Astrocyte of the hippocampus (primary cell): ENCODE results near the gene EVI5L.
"Not testable (repeated sequence)": the region's sequence is repeated elsewhere in the genome, so short reads cannot be mapped to it uniquely, and the experiment has no call there.

ENCODE experiments used
- DNase-seq: peaks from one replicate; pipeline ENCODE4 v3.0.0; 2011; ENCODE audit warnings: low read depth, low spot score

Gene EVI5L

GRCh38 chr19:7845390-7846154 lies 15.6 kb downstream of the EVI5L start:
- no peak for DNase-seq

DNA sequence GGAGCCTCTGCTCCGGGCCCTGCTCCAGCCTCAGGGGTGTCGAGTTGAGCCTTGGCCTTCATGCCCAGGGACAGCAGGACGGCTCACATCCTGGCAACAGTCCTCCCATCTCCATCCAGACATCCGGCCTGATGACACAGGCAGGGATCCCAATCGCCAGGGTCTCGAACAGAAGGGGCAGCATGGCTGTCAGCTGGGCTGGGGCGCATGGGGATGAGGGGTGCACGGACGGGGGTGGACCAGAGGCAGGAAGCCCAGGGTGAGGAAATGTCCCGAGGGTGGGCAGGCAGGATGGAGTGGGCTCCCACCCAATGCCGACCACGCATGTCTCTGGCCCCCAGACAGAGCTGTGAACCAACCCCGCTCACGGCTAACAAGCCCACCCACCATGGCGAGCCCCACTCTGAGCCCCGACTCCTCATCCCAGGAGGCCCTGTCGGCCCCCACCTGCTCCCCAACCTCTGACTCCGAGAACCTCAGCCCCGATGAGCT lies 16.2 kb downstream of the EVI5L start:
- no peak for DNase-seq

- DNase-seq: no peak
Observed at GRCh38 chr19:7847664-7848063, 17.6 kb downstream of the EVI5L start.

- no peak for DNase-seq
Observed at GRCh38 chr19:7848779-7849457, 18.9 kb downstream of the EVI5L start.

GRCh38 chr19:7849631-7849999 lies 19.6 kb downstream of the EVI5L start:
- no peak for DNase-seq

GRCh38 chr19:7850000-7850813 lies 20.2 kb downstream of the EVI5L start:
- DNase-seq: no peak

DNA sequence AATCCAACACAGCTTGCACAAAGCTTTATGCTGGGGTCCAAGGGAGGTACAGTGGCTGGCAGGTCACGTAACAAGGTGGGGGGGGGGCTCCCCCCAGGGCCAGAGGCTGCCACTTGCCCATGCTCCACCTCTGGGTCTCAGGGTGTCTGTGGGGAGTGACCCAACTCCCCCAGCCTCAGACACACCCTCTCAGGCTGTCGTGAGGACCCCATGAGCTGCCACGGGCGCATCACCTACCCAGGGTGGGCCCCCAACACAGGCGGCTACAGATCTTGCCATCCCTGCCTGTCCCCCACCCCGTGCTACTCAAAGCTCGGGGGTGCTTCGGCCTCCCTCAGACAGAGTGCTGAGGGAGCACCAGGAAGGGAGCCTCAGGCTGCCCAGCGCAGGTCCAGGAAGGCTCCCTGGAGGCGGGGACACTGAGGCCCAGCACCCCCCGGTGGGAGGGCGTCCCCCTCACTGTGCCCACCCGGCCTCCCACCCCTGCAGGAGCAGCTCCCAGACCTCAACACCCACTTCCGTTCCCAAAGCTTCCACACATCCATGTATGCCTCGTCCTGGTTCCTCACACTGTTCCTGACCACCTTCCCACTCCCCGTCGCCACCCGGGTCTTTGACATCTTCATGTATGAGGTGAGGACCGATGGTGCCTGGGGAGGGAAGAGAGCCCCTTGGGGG lies 21.1 kb downstream of the EVI5L start:
- no peak for DNase-seq

- no peak for DNase-seq
Observed at GRCh38 chr19:7851623-7852500, 21.8 kb downstream of the EVI5L start.

DNA sequence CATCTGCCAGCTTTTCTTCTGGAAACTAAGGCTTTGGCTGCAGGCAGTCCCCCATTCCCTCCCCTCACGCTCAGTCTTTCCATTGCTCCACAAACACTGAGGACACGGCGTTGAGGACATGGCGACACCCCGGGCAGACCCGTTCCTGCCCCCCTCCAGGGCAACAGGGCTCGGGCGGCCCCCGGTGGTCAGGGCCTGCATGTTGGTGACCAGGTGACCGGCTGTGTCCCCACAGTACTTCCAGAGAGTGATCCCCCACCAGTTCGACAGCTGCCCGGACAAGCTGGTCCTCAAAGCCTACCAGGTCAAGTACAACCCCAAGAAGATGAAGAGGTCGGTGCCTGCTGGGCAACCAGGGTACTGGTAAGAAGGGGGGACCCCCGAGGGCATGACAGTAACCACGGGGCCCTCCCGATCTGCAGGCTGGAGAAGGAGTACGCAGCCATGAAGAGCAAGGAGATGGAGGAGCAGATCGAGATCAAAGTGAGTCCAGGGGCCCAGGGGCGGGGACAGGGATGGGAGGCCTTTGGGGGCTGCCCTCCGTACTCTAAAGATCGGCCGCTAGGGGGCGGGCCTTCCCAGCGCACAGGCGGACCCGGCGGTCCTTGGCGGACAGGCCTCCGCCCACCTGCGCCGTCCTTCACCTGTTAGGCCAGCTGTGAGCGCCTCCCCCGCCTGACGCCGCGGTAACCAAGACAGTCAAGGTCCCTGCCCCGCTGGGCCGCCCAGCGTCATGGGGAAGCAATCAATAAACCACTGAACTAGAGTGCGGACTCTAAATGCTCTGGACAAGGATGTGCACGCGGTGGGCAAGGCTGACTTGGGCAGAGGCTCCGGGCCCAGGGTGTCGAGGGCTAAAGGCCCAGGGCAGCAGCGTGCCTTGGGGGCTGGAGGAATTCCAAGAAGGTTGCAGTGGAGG lies 23.1 kb downstream of the EVI5L start:
- DNase-seq: peak; percentile 83

DNA sequence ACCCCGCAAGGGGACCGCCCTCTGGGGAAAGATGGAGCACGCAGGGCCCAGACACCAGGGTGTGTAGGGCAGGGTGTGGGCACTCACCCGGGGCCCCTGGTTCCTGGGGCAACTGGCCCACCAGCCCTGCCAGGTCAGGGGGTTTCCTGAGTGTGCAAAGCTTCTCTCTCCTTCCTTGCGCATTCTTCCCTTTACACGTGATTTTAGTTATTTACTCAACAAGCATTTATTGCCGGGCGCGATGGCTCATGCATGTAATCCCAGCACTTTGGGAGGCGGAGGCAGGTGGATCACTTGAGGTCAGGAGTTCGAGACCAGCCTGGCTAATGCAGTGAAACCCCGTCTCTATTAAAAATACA lies 23.7 kb downstream of the EVI5L start:
- no peak for DNase-seq

- no peak for DNase-seq
Observed at GRCh38 chr19:7855426-7856108, 25.5 kb downstream of the EVI5L start.

DNA sequence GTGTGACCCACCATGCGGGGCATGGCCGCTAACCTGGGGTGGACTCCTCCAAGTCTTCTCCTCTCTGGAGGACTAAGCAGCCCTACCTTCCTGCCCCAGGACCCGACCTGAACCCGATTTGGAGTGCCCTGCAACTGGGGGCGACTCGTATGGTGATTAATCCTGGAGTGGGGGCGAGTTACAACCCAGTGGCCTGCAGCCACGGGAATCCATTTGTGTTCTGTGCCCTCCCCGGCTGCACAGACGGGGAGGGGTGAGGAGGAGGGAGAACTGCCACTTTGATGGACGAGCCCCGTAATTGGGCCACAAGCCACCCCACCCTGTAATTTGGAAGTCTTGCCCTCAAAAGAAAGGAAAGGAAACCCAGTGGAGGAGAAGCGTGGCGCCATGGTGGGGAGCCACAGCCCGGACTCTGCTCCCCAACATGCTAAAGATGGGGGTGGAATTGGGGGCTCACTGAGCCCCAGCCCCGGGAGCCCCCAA lies 26.1 kb downstream of the EVI5L start:
- DNase-seq: no peak

GRCh38 chr19:7856679-7857663 lies 27.0 kb downstream of the EVI5L start:
- DNase-seq: no peak

DNA sequence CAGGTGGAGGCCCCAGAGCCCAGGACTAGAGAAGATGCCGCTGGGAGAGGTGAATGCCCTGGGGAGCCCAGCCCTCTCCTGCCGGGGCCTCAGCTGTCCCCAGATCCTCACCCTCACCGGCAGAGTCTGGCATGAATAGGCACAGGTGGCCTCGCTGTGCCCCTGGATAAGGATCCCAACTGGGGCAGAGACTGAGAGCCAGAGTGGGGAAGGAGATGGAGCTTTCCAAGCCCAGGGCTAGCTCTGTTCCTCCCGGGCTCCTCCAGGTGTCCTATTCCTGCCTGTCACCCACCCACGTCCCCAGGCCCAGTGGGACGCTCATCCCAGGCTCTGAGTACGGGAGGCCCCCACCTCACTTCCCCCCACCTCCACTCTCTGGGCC lies 27.7 kb downstream of the EVI5L start:
- no peak for DNase-seq

DNA sequence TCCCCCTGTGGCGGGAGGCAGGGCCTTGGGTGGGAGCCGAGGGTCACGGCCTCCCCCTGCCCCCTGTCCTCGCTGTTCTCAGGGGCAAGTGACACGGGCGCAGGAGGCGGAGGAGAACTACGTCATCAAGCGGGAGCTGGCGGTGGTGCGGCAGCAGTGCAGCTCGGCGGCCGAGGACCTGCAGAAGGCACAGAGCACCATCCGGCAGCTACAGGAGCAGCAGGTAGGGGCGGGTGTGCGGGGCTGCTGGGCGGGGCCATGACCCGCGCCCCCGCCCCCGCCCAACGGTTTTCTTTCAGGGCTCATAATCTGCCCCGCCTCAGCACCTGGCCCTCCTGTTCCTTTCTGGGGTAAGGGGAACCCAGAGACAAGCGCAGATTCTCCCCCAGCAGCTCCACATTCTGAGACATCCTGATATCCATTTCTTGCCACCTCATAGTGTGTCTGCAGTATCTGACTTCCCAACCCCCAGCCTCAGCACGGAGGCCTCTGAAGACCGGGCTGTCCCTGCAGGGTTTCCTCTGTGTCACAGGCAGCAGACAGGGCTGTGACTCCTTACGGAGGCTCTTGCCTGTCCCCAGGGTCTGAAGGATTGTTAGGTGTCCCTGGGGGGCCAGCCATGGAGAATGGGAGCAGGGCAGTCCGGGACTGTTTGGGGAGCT lies 28.2 kb downstream of the EVI5L start:
- no peak for DNase-seq

DNA sequence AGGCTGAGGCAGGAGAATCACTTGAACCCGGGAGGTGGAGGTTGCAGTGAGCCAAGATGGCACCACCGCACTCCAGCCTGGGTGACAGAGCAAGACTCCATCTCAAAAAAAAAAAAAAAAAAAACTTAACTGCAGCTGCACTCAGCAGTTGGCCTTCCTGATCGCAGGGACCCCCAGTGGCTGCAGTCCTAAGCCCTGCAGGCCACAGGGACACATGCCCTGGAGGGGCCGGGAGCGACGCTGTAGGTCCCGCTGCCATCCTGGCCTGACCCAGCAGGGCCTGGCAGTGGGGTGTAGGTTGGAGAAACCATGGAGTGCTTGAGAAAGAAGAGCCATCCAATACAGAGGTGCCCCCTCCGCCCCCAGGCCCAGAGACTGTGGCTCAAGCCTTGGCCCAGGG lies 29.1 kb downstream of the EVI5L start:
- not testable (repeated sequence) for DNase-seq
